Breast epithelium (tissue), 4 donors: ENCODE data around the gene ARL4A. TPM values are rescaled to one million over a fixed set of nuclear protein-coding genes. Genes with fewer than 3 reads are reported as not detected.
"Not testable (repeated sequence)": the region's sequence is repeated elsewhere in the genome, so short reads cannot be mapped to it uniquely, and the experiment has no call there.

Experiments used
- DNase-seq, 2 donors: peaks; one replicate each; pipeline ENCODE4 v3.0.0-alpha.2; 2019; ENCODE audit warnings: low spot score in 2 of 2
- H3K27ac ChIP-seq, 2 donors: fragments of 200-600 bp; sonication (generic) in 1 of 2; one replicate each; pipeline ENCODE4 v1.5.1; 2016 to 2019; ENCODE audit warnings: mild to moderate bottlenecking in 1 of 2
- H3K27me3 ChIP-seq, 2 donors: fragments of 200-600 bp; sonication (generic) in 1 of 2; one replicate each; pipeline versions ENCODE4 v1.5.1 to v1.6.0; 2017 to 2019; ENCODE audit warnings: control low read depth in 1 of 2, mild to moderate bottlenecking in 1 of 2
- H3K36me3 ChIP-seq: fragments of 200-600 bp; one replicate; pipeline ENCODE4 v1.5.1; 2019
- H3K4me1 ChIP-seq, 2 donors: fragments of 200-600 bp; sonication (generic); one replicate each; pipeline ENCODE4 v1.5.1; 2016 to 2019; ENCODE audit warnings: control low read depth in 1 of 2
- H3K4me3 ChIP-seq, 3 donors: fragments of 200-600 bp; sonication (generic); 1 replicate in 2 of 3; 2 replicates in 1 of 3; pipeline ENCODE4 v1.5.1; 2016 to 2019; ENCODE audit warnings: mild to moderate bottlenecking in 3 of 3, moderate library complexity in 2 of 3
- H3K9me3 ChIP-seq, 2 donors: fragments of 200-600 bp; sonication (generic) in 1 of 2; one replicate each; pipeline ENCODE4 v1.5.1; 2016 to 2019; ENCODE audit warnings: control low read depth in 1 of 2
- POLR2A ChIP-seq: fragments of 450-650 bp; IDR thresholded peaks from one replicate; pipeline ENCODE4 v1.6.1; 2016; ENCODE audit warnings: antibody characterized with exemption, mild to moderate bottlenecking, moderate library complexity
- POLR2AphosphoS5 ChIP-seq, 3 donors: sonication (generic); formaldehyde crosslinking; IDR thresholded peaks; one replicate each; pipeline ENCODE4 v1.6.1; 2017; ENCODE audit warnings: antibody characterized with exemption in 3 of 3
- intact Hi-C: fragments of 100-400 bp; cut with DNase I; formaldehyde crosslinking; loops from one replicate; pipeline ENCODE4 v1.15.1; 2023; ENCODE audit warnings: low total_unique reads
- total RNA-seq, 3 donors: library from RNA; depleted of rRNA; stranded (reverse); fragments of >200 nt; gene quantifications; one replicate each; pipeline ENCODE4 v1.1.0, GENCODE V29; 2016
- TF ChIP-seq, protein P1 (sequence below), 3 donors: fragments of 450-650 bp; IDR thresholded peaks; one replicate each; pipeline ENCODE4 v1.5.1; 2016 to 2017; ENCODE audit warnings: antibody characterized with exemption in 3 of 3, mild to moderate bottlenecking in 3 of 3, moderate library complexity in 3 of 3

ARL4A gene
- total RNA-seq, 3 donors from 2014 or later: 28.5 to 165 (median 51.1) TPM

DNA sequence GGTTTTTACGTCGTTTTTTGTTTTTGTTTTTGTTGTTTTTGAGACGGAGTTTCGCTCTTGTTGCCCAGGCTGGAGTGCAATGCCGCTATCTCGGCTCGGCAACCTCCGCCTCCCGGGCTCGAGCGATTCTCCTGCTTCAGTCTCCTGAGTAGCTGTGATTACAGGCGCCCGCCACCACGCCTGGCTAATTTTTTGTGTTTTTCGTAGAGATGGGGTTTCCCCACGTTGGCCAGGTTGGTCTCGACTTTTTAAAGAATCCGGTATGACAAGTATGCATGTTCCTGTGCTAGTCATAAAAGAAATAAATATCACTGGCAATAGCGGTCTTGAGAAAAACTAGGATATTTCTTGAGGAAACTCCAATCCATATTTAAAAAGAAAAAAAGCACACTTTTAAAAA is 2.7 kb upstream of the ARL4A start:
- Histone ChIP-seq H3K36me3 (no peaks in the 10 kb centered on the region), H3K4me1 (peaks cover 0 to 4% of the 10 kb centered on the region in 2 donors), H3K27me3 (no peaks in the 10 kb centered on the region), H3K27ac (peak overlapping the region in 1 of 2 donors; percentile 25), H3K9me3 (no peaks in the 10 kb centered on the region), H3K4me3 (no peak overlapping the region)
- no peak for DNase-seq
- intact Hi-C loops: loop anchor here (5.0 kb wide), 1 partner anchor 578 kb away; no protein-coding TSS in a partner anchor
- no peak for TF ChIP-seq POLR2A
- TF ChIP-seq, protein P1, sequence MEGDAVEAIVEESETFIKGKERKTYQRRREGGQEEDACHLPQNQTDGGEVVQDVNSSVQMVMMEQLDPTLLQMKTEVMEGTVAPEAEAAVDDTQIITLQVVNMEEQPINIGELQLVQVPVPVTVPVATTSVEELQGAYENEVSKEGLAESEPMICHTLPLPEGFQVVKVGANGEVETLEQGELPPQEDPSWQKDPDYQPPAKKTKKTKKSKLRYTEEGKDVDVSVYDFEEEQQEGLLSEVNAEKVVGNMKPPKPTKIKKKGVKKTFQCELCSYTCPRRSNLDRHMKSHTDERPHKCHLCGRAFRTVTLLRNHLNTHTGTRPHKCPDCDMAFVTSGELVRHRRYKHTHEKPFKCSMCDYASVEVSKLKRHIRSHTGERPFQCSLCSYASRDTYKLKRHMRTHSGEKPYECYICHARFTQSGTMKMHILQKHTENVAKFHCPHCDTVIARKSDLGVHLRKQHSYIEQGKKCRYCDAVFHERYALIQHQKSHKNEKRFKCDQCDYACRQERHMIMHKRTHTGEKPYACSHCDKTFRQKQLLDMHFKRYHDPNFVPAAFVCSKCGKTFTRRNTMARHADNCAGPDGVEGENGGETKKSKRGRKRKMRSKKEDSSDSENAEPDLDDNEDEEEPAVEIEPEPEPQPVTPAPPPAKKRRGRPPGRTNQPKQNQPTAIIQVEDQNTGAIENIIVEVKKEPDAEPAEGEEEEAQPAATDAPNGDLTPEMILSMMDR (IDR thresholded peaks at IDR 0.05): no peak
- TF ChIP-seq POLR2AphosphoS5 (IDR thresholded peaks at IDR 0.05): no peak

DNA sequence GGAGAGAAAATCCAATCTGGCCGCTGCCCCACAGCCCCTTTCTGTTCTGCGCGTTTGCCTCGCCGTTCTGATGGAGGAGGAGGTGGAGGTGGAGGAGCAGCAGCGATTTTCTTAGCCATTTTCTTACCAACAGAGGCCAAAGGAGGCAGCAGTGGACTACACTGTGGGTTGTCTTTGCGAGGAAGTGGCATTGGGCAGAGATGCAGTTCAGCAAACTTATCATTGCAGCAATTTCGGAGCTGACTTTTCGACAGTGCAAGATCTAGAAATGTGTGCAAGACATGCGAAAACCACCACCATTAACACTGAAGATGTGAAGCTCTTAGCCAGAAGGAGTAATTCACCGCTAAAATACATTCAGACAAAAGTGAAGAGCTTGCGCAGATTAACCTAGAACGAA is 1.9 kb upstream of the ARL4A start:
- intact Hi-C loops: no loop called here
- H3K36me3 ChIP-seq: no peaks in the 10 kb centered on the region
- peak overlapping the region; percentile 10 to 97 for H3K27ac ChIP-seq
- TF ChIP-seq, protein P1 (IDR thresholded peaks at IDR 0.05): peak in 1 of 3 donors; percentile 9
- TF ChIP-seq POLR2AphosphoS5 (IDR thresholded peaks at IDR 0.05): no peak
- no peaks in the 10 kb centered on the region for H3K9me3 ChIP-seq
- no peaks in the 10 kb centered on the region for H3K27me3 ChIP-seq
- DNase-seq: no peak
- peaks cover 0 to 4% of the 10 kb centered on the region in 2 donors for H3K4me1 ChIP-seq
- peak overlapping the region in 2 of 3 donors; percentile 86 to 89 for H3K4me3 ChIP-seq

DNA sequence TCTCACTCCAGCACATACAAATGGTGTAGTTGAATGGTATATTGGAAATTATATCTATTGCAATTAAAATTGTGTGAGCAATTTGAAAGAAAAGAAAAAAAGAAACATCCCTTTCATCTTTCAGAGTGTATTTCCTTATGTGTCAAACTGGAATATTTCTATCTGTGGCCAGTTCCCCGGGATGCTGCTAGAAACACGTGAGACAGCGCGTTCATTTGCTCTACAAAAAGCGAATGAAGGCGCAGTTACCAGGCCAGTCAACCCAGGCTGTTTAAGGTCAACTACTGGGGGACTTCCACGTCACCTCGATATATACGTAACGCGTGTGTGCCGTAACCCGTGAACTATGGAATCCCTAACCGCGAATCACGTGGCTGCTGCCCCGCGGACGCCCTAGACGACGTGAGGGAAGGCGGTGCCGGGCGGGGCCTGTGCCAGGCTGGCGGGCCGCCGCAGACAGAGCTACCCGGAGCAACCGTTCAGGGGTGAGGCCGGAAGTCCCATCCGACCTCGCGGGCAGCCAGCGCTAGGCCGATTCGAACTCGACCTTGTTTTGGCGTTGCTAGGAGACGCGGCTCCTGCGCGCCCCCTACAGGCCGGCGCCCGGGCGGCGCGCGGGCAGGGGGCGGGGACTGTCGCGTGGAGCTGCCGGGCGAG is 1.1 kb upstream of the ARL4A start:
- H3K36me3 ChIP-seq: no peaks in the 10 kb centered on the region
- H3K27me3 ChIP-seq: no peaks in the 10 kb centered on the region
- no peaks in the 10 kb centered on the region for H3K9me3 ChIP-seq
- H3K27ac ChIP-seq: peak overlapping the region; percentile 95 to 97
- TF ChIP-seq POLR2AphosphoS5 (IDR thresholded peaks at IDR 0.05): peak; percentile 20 to 87 (median 79)
- TF ChIP-seq, protein P1 (IDR thresholded peaks at IDR 0.05): peak; percentile 59 to 97 (median 70)
- TF ChIP-seq POLR2A: no peak
- H3K4me3 ChIP-seq: peak overlapping the region; percentile 65 to 89 (median 86)
- peaks cover 0 to 4% of the 10 kb centered on the region in 2 donors for H3K4me1 ChIP-seq
- intact Hi-C loops: no loop called here
- DNase-seq: peak; percentile 91 to 92

DNA sequence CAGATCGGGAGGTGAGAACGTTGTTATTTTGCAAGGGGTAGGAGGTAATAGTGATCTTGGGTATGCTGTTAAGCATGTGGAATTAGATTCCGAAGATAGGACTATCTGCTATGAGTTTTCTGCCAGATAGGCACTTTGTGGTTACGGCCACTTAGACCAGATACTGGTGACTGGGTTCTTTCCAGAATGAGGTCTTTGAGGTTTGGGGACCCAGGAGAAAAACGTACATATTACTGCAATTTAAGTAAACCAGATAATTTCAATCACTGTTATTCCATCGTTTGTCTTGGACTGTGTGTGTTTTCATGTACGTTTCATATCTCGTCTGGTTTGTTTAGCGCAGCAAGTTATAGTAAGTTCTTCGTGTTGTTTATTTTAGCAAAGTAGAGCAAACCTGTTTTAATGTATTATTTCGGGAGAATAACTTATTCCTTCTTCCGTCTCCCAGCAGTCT is 312 bp downstream of the ARL4A start:
- DNase-seq: no peak
- Histone ChIP-seq H3K27ac (peak overlapping the region; percentile 95 to 97), H3K36me3 (no peaks in the 10 kb centered on the region), H3K27me3 (no peaks in the 10 kb centered on the region), H3K4me1 (peaks cover 0 to 4% of the 10 kb centered on the region in 2 donors), H3K4me3 (peak overlapping the region; percentile 65 to 89 (median 86)), H3K9me3 (no peaks in the 10 kb centered on the region)
- no peak for TF ChIP-seq POLR2AphosphoS5 (IDR thresholded peaks at IDR 0.05)
- TF ChIP-seq POLR2A: no peak
- TF ChIP-seq, protein P1 (IDR thresholded peaks at IDR 0.05): no peak
- intact Hi-C loops: no loop called here

DNA sequence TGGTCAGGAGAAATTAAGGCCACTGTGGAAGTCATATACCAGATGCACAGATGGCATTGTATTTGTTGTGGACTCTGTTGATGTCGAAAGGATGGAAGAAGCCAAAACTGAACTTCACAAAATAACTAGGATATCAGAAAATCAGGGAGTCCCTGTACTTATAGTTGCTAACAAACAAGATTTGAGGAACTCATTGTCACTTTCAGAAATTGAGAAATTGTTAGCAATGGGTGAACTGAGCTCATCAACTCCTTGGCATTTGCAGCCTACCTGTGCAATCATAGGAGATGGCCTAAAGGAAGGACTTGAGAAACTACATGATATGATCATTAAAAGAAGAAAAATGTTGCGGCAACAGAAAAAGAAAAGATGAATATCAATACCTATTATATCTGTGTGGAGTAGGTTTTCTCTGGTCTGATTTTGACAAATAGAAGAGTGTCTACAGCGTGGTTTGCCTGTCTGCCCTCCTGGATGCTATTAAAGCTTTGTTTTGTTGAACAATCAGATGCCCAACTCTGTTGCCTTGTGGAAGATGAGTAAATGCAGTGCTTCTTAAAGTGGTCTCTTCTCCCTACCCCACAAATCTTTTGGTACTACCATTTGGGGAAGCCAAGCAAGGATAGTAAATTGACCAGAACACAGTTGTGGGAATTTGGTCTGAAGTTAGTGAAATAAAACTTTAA is 1.2 kb downstream of the ARL4A start:
- Histone ChIP-seq H3K27ac (peak overlapping the region; percentile 53 to 97), H3K4me3 (peak overlapping the region; percentile 65 to 89 (median 86))
- H3K9me3 ChIP-seq, DNase-seq, H3K4me1 ChIP-seq, intact Hi-C loops, H3K36me3 ChIP-seq, H3K27me3 ChIP-seq: not testable (repeated sequence)
